Endothelial cell of hepatic sinusoid (primary cell): ENCODE measurements around the gene LMTK2.
"Not testable (repeated sequence)": the region's sequence is repeated elsewhere in the genome, so short reads cannot be mapped to it uniquely, and the experiment has no call there.

Experiments
- in situ Hi-C: cut with HindIII; loops from 2 replicates; pipeline ENCODE4 v1.10.0; 2017; ENCODE audit warnings: low sequenced_read_pairs

LMTK2 gene

DNA sequence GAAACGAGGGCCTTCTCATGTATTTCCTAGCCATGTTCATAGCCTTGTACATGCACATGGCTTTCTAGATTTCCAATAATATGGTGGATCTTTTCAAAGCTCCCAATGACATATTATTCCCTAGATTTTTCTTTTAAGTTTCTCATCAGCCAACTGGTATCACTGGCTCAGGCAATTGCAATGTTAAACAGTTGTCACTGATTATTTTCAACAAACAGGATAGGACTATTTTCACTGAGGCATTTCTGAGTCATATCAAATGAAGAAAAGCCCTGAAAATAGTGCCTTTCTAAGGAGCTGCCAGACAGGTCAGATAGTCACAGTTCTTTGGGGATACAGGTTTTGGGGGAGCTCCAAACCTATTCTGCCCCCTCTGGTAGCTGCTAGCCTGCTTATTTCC is 4.5 kb upstream of the LMTK2 start:
- in situ Hi-C loops = no loop called here

DNA sequence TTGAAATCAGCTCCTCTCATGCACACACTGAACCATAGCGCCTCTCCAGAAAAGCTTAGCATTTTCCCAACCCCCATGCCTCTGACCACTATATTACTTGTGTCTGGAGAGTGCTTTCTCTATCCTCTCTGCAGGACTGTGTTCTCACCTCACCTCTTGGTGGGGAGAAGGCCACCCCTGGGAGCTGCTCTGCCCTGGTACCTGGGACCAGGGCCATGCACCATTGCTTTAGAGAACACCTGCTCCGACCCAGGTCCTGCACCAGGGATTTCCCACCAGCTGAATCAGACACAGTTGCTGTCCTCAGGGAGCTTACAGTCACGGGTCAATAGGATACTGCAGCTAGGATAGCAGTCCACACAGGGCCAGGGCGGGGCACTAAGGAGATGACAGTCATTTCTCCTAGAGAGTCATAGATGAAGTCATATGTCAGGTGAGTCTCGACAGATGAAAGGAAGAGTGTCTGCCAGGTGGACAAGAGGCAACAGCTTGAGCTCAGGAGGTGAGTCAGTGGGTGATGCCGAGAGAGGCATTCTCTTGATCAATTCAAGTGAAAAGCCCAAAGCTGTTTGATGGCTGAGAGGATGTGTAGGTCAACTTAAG is 619 bp upstream of the LMTK2 start:
- in situ Hi-C loops = loop anchor here (5.0 kb wide), 1 partner anchor 84 kb away; no protein-coding TSS in a partner anchor

DNA sequence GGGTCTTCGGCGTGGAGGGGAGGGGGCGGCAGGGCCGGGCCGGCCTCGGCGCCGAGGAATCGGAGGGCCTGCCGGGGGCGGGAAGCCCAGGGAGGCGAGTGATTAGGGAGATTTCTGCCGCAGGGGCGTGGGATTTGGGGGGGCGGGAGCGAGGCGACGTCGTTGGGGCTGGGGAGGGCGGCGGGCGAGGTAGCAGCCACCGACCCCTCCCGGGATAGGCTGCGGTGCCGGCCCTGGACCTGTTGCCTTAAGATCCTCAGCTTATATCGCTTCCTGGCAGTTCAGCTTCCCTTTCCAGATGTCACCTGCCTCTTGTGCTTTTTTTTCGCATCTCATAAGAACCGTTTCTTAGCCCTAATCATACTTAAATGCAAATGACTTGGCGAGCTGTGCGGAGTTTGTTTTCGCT is 655 bp downstream of the LMTK2 start:
- in situ Hi-C loops = loop anchor here (5.0 kb wide), 1 partner anchor 85 kb away; no protein-coding TSS in a partner anchor

DNA sequence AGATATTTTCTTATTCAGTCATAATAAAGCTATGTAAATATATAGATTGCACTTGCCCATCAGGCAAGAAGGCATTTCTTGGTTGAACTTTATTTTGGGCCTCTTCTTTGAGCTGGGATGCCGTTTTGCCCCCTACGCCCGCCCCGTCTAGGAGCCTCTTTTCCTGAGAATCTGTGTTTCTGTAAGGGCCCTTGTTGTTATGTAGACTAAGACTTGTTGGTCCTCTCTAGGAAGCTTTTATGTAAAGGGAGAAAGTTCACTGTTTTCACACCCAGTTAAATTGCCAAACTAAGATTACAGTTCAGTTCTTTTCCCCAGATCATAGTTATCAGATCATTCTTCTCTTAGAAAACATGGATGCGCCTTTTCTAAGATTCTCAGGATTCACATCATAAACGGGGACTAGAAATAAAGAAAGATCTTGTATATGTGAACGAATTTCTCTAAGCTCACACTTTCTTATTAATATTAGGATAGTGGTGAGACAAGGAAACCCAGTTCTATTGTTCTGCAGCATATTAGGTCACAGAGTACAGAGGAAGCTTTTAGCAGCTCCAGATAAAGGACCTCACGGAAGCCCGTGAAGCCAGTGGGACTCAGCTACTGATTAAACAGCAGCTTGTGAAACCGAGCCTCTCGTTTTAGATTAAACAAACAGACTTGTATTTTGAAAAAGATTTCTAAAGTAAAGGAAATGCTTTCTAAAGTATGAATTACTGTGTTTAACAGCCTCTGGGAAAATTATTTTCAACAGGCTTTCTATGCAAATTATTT is 3.8 kb downstream of the LMTK2 start:
- in situ Hi-C loops = no loop called here

DNA sequence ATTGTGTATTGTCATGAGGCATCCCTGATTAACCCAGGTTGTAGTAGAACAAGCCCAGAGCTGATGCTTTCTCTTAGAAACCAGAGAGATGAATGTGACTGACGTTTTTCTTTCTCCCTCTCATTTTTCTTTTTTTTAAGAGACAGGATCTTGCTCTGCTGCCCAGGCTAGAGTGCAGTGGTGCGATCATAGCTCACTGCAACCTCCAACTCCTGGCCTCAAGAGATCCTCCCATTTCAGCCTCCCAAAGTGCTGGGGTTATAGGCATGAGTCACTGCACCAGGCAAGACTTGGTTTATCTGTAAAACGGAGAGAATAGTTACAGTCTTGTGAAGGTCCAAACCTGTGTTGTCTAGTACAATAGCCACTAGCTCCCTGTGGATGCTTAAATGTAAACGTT is 5.4 kb downstream of the LMTK2 start:
- in situ Hi-C loops = no loop called here

DNA sequence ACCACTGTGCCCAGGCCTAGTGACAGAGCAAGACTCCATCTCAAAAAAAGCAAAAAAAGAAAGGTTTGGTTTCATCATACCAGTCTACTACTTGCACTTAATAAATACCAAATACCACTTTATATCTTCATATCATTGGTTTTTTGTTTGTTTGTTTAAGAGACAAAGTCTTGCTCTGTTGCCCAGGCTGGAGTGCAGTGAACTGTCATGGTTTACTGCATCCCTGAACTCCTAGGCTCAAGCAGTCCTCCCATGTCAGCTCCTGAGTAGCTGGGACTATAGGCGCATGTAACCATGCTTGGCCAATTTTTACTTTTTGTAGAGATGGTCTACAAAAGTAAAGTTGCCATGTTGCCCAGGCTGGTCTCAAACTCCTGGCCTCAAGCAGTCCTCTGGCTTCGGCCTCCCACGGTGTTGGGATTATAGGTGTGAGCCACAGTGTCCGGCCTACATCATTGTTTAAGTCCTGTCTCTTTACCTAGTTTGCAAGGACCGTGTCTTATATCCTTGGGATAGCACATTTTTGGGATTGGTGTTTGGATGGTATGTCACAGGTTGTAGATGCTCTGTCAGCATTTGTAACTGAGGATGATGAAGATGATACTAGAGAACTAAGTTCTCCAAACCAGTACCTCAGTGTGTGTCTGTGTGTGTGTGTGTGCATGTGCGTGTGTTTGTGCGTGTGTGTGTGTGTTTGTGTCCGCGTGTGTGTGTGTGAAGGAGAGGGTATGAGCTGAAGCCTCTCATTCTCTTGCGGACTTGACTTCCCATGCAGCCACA is 9.3 kb downstream of the LMTK2 start:
- in situ Hi-C loops = no loop called here

DNA sequence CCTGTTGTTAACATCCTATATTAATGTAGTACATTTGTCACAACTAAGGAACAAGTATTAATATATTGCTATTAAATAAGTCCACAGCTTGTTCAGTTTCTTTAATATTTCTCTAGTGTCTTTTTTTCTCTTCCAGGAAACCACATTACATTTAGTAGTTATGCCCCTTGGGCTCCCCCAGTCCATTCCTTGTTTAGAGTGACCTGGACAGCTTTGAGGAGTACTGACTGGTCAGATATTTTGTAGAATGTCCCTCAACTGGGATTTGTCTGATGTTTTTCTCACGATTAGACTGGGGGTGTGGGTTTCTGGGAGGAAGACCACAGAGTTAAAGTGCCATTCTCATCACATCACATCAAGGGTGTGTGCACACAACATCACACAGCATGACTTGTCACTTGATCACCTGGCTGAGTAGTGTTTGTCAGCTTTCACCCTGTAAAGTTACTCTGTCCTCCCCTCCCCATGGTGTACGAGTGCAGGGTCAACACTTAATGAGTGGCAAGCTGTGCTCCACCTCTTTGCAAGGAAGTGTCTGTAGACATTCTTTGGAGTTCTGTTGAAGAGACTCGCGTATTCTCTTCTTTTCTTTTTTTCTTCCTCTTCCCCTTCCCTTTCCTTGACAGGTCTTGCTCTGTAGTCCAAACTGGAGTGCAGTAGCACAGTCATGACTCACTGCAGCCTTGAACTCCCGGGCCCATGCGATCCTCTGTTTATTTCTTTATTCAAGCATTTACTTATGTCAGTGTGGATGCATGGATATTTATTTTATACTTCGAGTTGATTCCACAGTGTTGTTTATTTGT is 10.2 kb downstream of the LMTK2 start:
- in situ Hi-C loops = no loop called here

DNA sequence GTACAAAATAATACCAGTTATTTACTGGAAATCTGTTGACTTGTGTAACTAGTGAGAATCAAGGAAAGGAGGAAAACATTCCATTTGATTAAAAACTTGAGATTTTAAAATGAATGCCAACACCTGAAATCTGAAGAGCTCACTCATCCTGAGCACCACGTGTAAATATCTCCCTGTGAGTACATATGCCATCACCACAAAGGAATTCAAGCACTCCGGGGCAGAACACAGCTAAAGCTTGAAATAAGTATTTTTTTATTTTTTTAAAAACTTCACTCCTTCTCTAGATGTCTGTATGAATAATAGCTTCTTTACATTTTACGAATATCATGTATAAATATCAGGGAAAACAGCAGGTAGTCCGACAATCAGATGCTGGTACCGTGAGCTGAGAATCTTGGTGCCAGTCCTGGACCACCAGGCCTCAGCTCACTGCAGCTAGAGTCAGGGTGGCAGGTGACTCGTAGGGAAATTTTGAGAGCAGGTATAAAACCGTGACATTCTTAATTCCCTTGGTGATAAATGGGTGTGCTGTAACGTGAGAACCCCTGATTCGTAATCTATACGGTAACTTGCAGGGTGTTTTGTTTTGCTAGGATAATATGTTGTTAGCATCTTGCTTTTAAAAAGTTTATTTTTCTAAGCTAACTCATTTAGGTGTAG is 12.7 kb downstream of the LMTK2 start:
- in situ Hi-C loops = no loop called here

DNA sequence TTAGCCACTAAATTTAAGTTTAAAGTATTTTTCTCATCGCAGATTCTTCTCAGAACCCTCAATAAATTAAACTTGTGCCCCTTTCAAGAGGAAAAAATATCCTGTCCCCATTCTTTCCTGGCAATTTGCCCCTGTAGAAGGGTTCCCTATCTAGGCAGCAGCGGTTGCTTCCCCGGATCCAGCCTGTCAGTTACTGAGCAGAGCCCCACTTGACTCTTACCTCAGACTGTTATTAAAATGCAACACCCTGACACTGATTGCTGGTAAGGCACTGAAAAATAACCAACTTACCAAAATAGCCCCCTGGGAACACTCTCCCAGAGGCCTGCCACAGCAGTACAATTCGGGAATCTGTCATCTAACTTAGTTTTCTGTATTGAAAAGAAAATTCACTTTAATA is 13.9 kb downstream of the LMTK2 start:
- in situ Hi-C loops = no loop called here

DNA sequence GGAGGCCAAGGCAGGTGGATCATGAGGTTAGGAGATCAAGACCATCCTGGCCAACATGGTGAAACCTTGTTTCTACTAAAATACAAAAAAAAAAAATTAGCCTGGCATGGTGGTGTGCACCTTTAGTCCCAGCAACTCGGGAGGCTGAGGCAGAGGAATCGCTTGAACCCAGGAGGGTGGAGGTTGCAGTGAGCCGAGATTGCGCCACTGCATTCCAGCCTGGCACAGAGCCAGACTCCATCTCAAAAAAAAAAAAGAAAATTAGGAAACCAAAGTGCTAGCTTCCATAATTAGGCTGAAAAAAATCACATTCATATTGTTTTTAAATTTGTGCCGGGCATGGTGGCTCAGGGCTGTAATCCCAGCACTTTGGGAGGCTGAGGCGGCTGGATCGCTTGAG is 14.7 kb downstream of the LMTK2 start:
- in situ Hi-C loops = not testable (repeated sequence)

DNA sequence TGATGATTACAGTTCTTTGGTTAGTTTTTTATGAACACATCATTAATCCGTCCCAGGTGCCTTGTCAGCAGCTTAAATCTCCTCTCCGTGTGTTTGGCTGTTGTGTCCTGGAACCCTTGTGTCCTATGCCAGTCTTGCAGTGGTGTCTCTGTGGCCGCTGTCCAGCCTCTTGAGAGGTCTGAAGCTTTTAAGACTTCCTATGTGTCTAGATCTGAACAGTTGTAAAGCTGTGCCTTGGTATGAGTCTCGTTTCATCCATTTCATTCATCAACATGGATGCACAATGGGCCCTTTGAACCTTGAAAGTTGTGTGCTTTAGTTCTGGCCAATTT is 16.7 kb downstream of the LMTK2 start:
- in situ Hi-C loops = no loop called here

DNA sequence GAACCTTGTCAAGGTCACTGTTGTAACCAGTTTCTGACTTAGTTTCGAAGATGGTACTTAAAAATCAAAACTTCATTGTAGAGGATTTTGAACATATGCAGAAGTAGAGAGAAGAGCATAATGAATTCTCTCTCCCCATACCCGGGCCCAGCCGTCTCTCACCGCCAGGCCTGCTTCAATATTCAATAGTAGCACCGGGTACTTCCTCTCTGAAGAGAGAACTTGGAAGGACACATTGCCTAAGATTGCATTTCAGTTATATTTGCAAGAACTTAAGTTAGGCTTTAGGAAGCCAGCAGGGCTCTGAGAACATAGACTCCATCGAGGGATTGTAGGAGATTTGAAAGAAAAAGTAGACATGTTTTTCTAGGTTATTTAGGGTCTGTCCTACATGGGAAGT is 19.1 kb downstream of the LMTK2 start:
- in situ Hi-C loops = no loop called here

DNA sequence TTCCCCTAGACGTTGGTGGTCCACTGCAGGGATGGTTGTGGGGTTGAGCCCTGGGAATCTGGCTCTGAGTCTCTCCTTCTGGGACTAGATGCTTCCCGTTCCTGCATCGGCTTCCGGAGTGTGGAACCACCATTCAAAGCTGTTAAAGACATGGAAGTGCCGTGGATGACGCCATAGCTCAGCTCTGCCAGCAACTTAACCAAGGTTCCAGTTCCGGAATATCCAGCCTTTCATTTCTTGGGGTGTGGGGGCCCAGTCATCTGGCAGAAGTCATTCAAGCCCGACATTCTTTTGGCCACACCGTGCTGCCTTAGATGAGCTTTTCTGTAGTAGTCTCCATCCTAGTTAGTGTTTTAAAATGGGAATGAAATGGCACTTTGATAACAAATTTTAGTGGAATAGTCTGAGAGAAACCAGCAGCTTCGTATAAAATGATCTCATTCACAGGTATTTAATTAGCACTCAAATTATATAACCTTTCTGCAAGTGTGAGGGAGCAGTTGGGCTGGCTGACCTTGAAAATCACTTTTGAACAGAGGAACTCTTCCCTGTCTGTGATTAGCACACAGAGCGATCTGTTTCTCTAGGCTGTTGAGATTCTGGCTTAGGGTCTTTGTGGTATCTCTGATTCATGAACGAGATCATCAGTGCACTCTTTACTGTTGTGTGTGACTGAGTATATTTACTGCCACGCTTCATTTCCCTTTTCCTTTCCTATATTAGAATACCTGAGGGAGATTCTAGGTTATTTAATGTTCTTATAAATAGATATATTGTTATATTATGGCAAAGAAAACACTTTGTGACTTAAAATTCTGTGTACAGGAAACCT is 19.9 kb downstream of the LMTK2 start:
- in situ Hi-C loops = no loop called here

DNA sequence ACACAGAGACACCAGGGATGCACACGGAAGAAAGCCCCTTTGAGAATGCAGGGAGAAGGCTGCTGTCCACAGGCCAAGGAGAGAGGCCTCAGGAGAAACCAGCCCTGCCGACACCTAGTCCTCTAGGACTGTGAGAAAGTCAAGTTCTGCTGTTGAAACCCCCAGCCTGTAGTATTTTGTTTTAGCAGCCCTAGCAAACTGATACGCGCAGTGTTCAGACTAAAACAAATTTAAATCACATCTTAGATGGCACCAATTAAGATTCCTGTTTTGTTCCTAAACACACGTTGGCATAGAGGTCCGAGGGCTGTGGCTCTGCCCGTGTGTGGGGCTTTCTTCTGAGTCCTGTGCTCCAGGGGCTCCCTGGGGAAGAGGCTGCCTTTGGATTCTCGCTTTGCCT is 21.7 kb downstream of the LMTK2 start:
- in situ Hi-C loops = no loop called here

DNA sequence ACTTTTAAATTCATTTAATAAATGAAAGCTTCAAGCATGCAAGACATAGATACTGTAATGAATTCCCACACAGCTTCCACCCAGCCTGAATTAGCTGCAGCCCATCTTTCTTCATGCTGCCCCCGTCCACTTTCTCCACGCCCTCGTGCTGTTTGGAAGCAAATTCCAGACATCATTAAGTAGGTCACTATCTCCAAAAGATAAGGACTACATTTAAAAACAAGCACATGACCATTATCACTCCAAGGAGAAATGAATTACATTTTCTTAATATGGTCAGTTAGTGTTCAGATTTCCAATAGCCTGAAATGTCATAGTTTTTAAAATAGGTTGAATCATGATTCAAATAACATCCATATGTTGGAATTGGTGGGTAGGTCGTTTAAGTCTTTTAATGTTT is 24.3 kb downstream of the LMTK2 start:
- in situ Hi-C loops = no loop called here

DNA sequence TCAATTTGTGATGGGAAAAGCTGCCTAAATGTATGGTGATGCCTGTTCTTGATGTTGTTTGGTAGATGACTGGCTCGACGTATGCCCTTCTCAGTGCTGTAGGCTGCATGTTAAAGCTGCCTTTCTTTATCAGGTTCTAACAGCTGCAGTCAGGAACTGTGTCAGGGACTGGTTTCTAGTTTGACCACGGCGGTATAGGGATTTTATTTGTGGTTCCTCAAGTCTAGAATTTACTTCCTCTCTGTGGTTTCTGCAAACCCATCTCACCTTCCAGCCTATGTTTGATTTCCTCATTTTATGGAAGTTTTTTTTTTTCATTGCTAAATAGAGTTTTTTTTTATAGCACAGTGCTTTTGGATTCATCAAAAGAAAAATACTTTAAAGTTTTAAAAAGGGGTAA is 26.5 kb downstream of the LMTK2 start:
- in situ Hi-C loops = no loop called here

DNA sequence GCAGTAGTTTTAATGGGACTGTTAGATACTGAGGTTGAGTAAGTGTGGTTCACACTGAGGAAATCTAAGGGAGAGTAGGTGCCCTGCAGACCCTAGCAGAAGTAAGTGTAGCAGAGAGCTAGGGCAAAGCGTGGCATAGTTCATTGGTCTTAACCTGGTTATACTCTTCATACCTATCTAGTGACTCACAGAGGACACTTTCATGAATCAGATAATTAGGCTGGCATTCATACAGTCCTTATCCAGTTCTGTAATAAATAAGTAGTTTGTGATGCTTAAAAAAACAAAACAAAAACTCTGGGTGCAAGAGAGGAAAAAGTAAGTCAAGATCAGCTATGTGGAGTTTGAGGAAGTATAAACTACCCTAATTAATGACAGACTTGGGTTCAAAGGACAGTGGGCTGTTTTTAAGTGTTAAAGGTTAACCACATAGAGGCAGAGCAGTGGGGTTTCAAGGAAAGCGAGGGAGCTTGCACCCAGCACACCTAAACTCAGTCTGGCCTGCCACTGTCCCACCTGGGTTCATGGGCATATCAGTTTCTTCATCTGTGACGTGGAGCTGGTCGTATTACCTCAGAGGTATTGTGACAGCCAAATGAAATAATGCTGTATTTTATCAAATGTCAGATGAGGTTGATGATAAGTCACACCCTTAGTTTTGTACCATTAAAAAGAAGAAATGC is 27.1 kb downstream of the LMTK2 start:
- in situ Hi-C loops = no loop called here

DNA sequence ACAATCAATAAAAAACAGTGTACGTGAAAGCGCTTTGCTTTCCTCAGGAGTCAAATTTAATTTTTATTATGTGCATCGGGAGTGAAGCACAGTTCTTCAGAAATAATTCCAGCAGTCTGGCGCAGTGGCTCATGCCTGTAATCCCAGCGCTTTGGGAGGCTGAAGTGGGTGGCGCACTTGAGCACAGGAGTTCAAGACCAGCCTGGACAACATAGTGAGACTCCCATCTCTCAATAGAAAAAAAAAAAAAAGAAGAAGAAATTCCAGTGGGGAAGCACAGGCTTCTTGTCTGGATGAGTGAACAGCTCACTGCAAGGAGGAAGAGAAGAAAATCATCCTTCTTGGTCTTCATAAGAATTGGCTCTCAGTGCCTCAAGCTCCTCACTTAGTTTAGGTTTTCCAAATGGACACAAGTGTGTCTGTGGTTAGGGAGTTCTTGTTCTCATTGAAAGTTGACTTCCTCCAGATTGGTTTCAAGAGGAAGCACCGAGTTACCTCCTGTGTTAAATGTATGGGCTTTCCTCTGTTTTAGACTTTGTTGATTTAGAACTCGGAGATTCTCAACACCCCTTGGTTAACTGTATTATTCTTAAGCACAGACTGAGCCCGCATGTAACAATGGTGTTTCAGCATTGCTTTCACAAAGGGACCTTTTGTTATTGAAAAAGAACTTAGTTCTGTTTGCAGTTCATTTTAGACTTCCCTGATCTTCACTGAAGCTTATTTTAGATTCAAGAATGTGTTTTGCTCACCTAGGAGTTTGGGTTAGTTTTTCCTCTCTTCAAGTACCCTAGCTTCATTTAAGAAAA is 28.0 kb downstream of the LMTK2 start:
- in situ Hi-C loops = no loop called here
